ENCODE results near the gene NFIA.

NFIA gene

DNA sequence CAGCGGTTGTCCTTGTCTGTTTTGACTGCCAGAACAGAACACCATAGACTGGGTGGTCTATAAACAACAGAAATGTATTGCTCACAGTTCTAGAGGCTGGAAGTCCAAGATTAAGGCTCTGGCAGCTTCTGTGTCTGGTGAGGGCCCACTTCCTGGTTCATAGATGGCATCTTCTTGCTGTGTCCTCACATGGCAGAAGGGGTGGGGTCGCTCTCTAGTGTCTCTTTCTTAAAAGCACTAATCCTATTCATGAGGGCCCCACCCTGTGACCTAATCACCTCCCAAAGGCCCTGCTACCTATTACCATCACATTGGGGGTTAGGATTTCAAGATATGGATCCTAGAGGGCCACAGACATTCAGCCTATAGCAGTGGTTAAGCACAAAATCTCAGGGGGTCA is 304.4 kb downstream of the NFIA start:
- no peak for FAIRE-seq

DNA sequence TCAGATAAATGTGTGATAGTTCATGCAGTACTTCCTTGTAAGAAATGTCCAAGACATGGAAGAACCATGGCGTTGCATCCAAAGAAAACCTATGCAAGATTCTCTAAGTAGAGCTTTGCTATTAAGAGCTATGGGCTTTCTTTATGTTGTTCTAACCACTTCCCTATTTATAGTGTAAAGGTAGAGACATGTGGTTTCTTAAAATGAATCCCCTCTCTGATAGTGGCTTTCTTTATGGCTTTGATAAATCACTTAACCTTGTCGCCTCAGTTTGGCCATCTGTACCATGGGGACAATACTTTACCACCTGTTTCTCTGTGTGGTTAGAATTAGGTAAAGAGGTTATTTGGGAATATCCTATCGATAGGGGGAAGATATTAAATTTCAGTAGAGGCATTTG is 305.5 kb downstream of the NFIA start:
- FAIRE-seq: no peak

- no peak for FAIRE-seq
Measured at GRCh38 chr1:61388566-61388965, 306.2 kb downstream of the NFIA start.

GRCh38 chr1:61389194-61389925 is 307.0 kb downstream of the NFIA start:
- FAIRE-seq: no peak

- no peak for FAIRE-seq
Measured at GRCh38 chr1:61389926-61390845, 307.8 kb downstream of the NFIA start.

- FAIRE-seq: no peak
Measured at GRCh38 chr1:61391730-61392129, 309.4 kb downstream of the NFIA start.

GRCh38 chr1:61392409-61393242 is 310.3 kb downstream of the NFIA start:
- FAIRE-seq: no peak

DNA sequence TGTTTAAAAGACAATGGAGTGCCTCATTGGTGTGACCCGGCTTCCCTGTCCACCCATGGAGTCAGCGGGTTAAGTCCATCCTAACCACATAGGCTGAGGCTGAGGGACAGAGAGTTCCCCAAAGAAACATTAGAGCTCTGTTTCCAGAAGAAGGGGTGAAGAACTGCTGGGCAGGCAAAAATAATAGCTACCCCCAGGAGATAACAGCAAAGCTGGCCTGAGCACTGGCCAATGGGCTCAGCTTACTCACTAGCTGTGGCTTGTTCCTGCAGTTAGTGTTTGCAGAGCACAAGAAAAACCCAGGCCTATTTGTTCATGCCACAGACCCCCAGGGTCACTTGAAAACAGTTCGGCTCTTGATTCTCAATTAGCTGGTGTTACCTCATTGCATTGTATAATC is 311.2 kb downstream of the NFIA start:
- no peak for FAIRE-seq

DNA sequence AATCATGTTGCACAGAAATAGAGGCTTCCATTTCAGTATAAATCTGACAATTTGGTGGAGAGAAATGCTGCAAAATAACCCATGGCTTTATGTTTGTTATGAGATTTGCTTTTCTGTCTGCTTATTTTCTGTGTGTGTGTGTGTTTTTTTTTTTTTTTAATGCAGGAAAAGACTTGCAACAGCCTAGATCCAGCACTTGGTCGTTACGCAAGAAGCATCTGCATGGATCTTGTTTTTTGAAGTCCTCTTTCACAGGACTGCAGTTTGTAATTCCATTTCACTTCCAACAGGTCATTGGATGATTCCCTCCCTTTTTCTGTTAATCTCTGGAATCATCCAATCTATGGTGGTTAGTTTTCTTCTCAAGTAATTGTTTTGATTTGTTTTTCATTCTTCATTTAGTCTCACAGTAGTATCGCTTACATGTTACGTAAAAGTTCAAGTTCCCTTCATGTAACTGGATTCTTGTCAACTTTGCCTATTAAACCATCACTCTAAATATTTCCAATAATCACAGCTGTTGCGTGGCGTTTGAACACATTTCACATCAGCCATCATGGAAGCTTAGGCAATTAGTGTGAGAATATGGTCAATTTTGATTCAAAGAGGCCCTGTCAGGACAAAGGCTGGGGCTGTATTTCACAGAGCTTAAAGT is 312.9 kb downstream of the NFIA start:
- no peak for FAIRE-seq

- FAIRE-seq: no peak
Measured at GRCh38 chr1:61397495-61397894, 315.1 kb downstream of the NFIA start.

- FAIRE-seq: no peak
Measured at GRCh38 chr1:61397935-61398334, 315.6 kb downstream of the NFIA start.

DNA sequence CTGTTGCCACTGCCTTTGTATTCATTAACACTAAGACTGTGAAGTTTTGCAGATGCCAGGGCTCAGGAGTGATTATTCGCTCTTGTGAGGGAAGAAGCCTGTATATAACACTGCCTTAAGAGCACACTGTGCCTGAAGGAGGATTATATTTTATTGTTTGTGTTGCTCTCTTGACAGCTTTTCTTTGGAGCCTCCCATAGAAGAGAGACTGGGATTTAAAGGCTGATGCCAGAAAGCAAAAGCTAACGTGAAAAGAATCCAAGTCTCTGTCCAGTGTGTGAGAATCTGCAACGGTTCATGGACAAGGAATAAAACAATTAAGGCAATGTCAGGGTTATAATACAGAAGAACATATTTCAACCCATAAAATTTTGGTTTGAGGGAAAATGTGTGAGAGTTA is 316.8 kb downstream of the NFIA start:
- no peak for FAIRE-seq

- no peak for FAIRE-seq
Measured at GRCh38 chr1:61400131-61400770, 317.9 kb downstream of the NFIA start.

DNA sequence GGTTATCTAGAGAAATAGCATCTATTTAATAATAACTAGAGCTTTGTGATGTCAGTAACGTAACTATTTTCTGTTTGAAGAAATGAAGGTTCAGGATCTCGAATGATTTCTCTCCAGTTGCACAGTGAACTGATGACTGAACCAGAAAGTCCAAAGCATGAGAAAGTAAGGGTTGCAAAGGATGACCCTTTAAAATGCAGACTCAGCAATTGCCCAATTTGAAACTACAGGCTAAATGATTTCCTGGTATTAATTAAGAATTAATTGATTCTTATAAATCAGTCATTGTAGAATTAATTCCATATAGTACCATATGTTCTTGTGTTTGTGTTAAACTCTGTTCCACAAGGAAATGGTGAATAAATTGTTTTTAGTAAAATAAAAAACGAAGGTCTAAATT is 318.6 kb downstream of the NFIA start:
- FAIRE-seq: no peak

GRCh38 chr1:61403679-61404596 is 321.6 kb downstream of the NFIA start:
- FAIRE-seq: no peak

GRCh38 chr1:61404597-61405376 is 322.4 kb downstream of the NFIA start:
- FAIRE-seq: no peak

- no peak for FAIRE-seq
Measured at GRCh38 chr1:61406467-61406866, 324.1 kb downstream of the NFIA start.

DNA sequence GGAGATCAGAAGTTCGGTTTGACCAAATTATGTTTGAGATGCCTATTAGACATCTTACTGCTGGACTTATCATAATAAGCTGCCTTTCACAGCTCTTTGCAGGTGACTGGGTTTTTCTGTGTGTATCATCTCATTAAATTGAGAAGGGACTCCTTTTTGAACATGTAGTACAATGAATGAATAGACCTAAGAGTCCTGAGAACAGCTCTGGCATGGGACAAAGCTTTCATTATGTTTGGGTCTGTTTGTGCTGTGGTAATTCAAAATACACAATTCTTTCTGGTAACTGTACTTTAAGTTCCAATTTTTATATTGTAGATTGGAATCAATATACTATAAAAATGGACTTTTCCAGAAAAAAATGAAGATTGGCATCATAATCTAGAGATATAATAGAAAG is 330.2 kb downstream of the NFIA start:
- no peak for FAIRE-seq

GRCh38 chr1:61419196-61419595 is 336.8 kb downstream of the NFIA start:
- no peak for FAIRE-seq

- FAIRE-seq: no peak
Measured at GRCh38 chr1:61419657-61420056, 337.3 kb downstream of the NFIA start.

All from A204.1 (cell line).